K562 (cell line): ENCODE measurements around the gene YPEL3. TPM values are rescaled to one million over a fixed set of nuclear protein-coding genes. Genes with fewer than 3 reads are reported as not detected.

ENCODE experiments used
- ATAC-seq: fragments of 200-7000 bp; cut with Tn5 transposase; 3 replicates; pipeline ENCODE4 v1.9.1; 2020; ENCODE audit warnings: moderate library complexity
- BruUV-seq: library from RNA; stranded (reverse); fragments of 400-500 nt; replicated peaks from 2 replicates; lab custom pipeline; 2021; lab: Mats Ljungman, UMichigan
- CTCF ChIA-PET: fragments of 300-600 bp; formaldehyde crosslinking; extraction: SDS; loops from one replicate; lab custom pipeline; 2021; ENCODE audit warnings: low intra/inter-chr PET ratio; lab: Yijun Ruan, JAX
- POLR2A ChIA-PET: fragments of 300-600, 350-650 bp; sonication (Branson Sonifier 250); formaldehyde crosslinking; extraction: SDS; loops from one replicate; lab custom pipeline; 2021; ENCODE audit warnings: antibody characterized with exemption, inconsistent platforms; lab: Yijun Ruan, JAX
- DNase-seq, 4 experiments: peaks; one replicate each; pipeline versions ENCODE4 v3.0.0 to v3.0.0-alpha.2; 2011 to 2018; ENCODE audit warnings: low spot score in 3 of 4, mixed read lengths in 3 of 4; ENCODE audit errors: extremely low read depth in 1 of 4
- FAIRE-seq: peaks from 2 replicates; lab custom pipeline; 2011; peaks lifted over from hg19 to GRCh38; lab: Jason Lieb, UNC
- H2AFZ ChIP-seq: 2 replicates; pipeline ENCODE4 v1.6.0; 2011; ENCODE audit warnings: low read depth, low read length, control low read depth, inconsistent platforms
- H3K27ac ChIP-seq: fragments of 200-600 bp; 3 replicates; pipeline ENCODE4 v1.8.0; 2011; ENCODE audit warnings: low read depth, mild to moderate bottlenecking, control low read depth, inconsistent platforms, low read length, moderate library complexity, mixed read lengths; ENCODE audit errors: extremely low read depth
- H3K27me3 ChIP-seq, 2 experiments: fragments of 300-600 bp in 1 of 2; 2 replicates in 1 of 2; 3 replicates in 1 of 2; pipeline versions ENCODE4 v1.6.0 to v1.8.0; 2011; ENCODE audit warnings: inconsistent platforms in 2 of 2, low read length in 2 of 2, mild to moderate bottlenecking in 1 of 2, mixed read lengths in 1 of 2, moderate library complexity in 1 of 2; ENCODE audit not compliant: control insufficient read depth in 2 of 2, insufficient read depth in 2 of 2
- H3K36me3 ChIP-seq: fragments of 300-600 bp; 3 replicates; pipeline ENCODE4 v1.8.0; 2011; ENCODE audit warnings: mild to moderate bottlenecking, low read length, inconsistent platforms; ENCODE audit not compliant: control insufficient read depth, insufficient read depth
- H3K4me1 ChIP-seq, 2 experiments: fragments of 200-600 bp in 1 of 2; replicated peaks in 1 of 2; 2 replicates in 1 of 2; 3 replicates in 1 of 2; pipeline versions ENCODE4 v1.5.1 to v1.8.0; 2011; ENCODE audit warnings: inconsistent platforms in 2 of 2, low read length in 2 of 2, mild to moderate bottlenecking in 1 of 2, mixed read lengths in 1 of 2, moderate library complexity in 1 of 2; ENCODE audit not compliant: control insufficient read depth in 2 of 2, insufficient read depth in 2 of 2
- H3K4me2 ChIP-seq: 2 replicates; pipeline ENCODE4 v1.6.1; 2011; ENCODE audit warnings: low read length, control low read depth, inconsistent platforms, mixed read lengths; ENCODE audit not compliant: insufficient read depth
- H3K4me3 ChIP-seq: fragments of 200-600 bp; sonication (generic), shearing (Covaris generic); 2 replicates; pipeline ENCODE4 v1.5.1; 2016; ENCODE audit warnings: control low read depth, inconsistent platforms
- H3K79me2 ChIP-seq: fragments of 200-600 bp; 3 replicates; pipeline ENCODE4 v1.8.0; 2011; ENCODE audit warnings: low read length, inconsistent platforms; ENCODE audit not compliant: control insufficient read depth, insufficient read depth
- H3K9ac ChIP-seq, 2 experiments: 2 replicates each; pipeline versions ENCODE4 v1.6.0 to v1.6.1; 2011; ENCODE audit warnings: low read depth in 2 of 2, low read length in 2 of 2, control low read depth in 1 of 2, inconsistent platforms in 1 of 2, mild to moderate bottlenecking in 1 of 2, mixed read lengths in 1 of 2; ENCODE audit not compliant: insufficient read depth in 1 of 2
- H3K9me1 ChIP-seq: one replicate; pipeline ENCODE4 v1.6.0; 2011; ENCODE audit warnings: inconsistent platforms, mild to moderate bottlenecking, low read length, moderate library complexity; ENCODE audit not compliant: control insufficient read depth, insufficient read depth
- H3K9me3 ChIP-seq: replicated peaks from 2 replicates; pipeline ENCODE4 v1.5.1; 2011; ENCODE audit warnings: low read depth, low read length, inconsistent platforms; ENCODE audit not compliant: control insufficient read depth, insufficient read depth
- H4K20me1 ChIP-seq: replicated peaks from 2 replicates; pipeline ENCODE4 v1.6.1; 2011; ENCODE audit warnings: low read length, inconsistent platforms, mixed read lengths; ENCODE audit not compliant: control insufficient read depth, insufficient read depth
- CEBPB ChIP-seq: fragments of 450-650 bp; IDR thresholded peaks from 2 replicates; pipeline ENCODE4 v1.6.1; 2016; ENCODE audit warnings: missing genetic modification characterization, missing compliant biosample characterization
- CREB1 ChIP-seq, 2 experiments: sonication (generic) in 1 of 2; formaldehyde crosslinking in 1 of 2; IDR thresholded peaks; 2 replicates each; pipeline versions ENCODE4 v1.6.1 to v1.8.0; 2012 to 2022; ENCODE audit warnings: inconsistent platforms in 1 of 2, mild to moderate bottlenecking in 1 of 2, missing genetic modification reagents in 1 of 2, moderate library complexity in 1 of 2
- NR2C1 ChIP-seq, 2 experiments: fragments of 450-650 bp; IDR thresholded peaks; 2 replicates each; pipeline ENCODE4 v1.6.1; 2017; ENCODE audit warnings: mild to moderate bottlenecking in 2 of 2, antibody characterized with exemption in 1 of 2, inconsistent platforms in 1 of 2, missing compliant biosample characterization in 1 of 2, missing genetic modification characterization in 1 of 2
- RBFOX2 ChIP-seq: fragments of 200-400 bp; formaldehyde crosslinking; IDR thresholded peaks from 2 replicates; pipeline ENCODE4 v1.6.1; 2017; ENCODE audit warnings: low read depth, mild to moderate bottlenecking, low read length, moderate library complexity
- WGBS: fragments of 100-300 bp; shearing (Covaris generic); methylation state at CpG from one replicate; pipeline ENCODE4 v1.1.6; 2016; ENCODE audit warnings: low coverage, mixed read lengths; ENCODE audit not compliant: insufficient coverage; ENCODE audit errors: missing lambda C conversion rate; 5-methylcytosine and 5-hydroxymethylcytosine counted together
- in situ Hi-C: fragments of 300-500 bp; cut with MboI; formaldehyde crosslinking; loops from 4 replicates; pipeline ENCODE4 v1.15.0; 2018; ENCODE audit warnings: inconsistent platforms, mixed read lengths
- intact Hi-C: fragments of 100-400 bp; cut with micrococcal nuclease; formaldehyde crosslinking; loops from 2 replicates; pipeline ENCODE4 v1.14.2; 2022
- polyA plus RNA-seq, 8 experiments: library from polyadenylated mRNA; depleted of rRNA in 4 of 8; stranded (reverse) in 5 of 8; unstranded in 3 of 8; fragments of >200 nt; fragmentation: Nextera tagmentation in 2 of 8; fragmentation: Illumina TruSeq in 1 of 8; extraction: Ambion mirVana in 2 of 8; extraction: Trizol in 1 of 8; gene quantifications; 2 replicates each; pipeline versions ENCODE4 v1.2.1 to v1.2.3, GENCODE V29; 2011 to 2014; ENCODE audit warnings: inconsistent platforms in 1 of 8, missing spikeins in 1 of 8
- total RNA-seq, 7 experiments: library from RNA; depleted of rRNA in 6 of 7; stranded (reverse); fragments of >200 nt in 6 of 7; fragmentation: Illumina TruSeq in 2 of 7; extraction: Trizol in 2 of 7; gene quantifications; 2 replicates each; pipeline versions ENCODE4 v1.2.1 to v1.2.3, GENCODE V29; 2011 to 2021; ENCODE audit warnings: low replicate concordance in 1 of 7

The YPEL3 gene
- total and polyA plus RNA-seq, 9 of the 15 experiments (the other 6 are each of a cell fraction or from before 2014, with no cell fraction given), result 0.41 to 15.0 (median 2.9) TPM

GRCh38 chr16:30117768-30118167 lies 21.8 kb upstream of the YPEL3 start:
- TF ChIP-seq RBFOX2 (peak; percentile 45; the same call in 1 of the 2 replicates), CREB1 (IDR thresholded peaks at IDR 0.05) (no peak), CREB1 (CRISPR knock-in tag; IDR thresholded peaks at IDR 0.05) (no peak)
- POLR2A ChIA-PET, result interaction anchor here (0.6 to 1.1 kb wide), 2 partner anchors 58 to 542 kb away, joined by 3 read pairs; no protein-coding TSS in a partner anchor
- no peaks in the 10 kb centered on the region for H3K9me3 ChIP-seq
- H3K9ac ChIP-seq, result peak overlapping the region in 1 of 2 experiments; percentile 55; a peak in 1 of 4 replicates
- no peak for DNase-seq
- no peak overlapping the region for H3K4me3 ChIP-seq
- no peaks in the 10 kb centered on the region for H3K27me3 ChIP-seq
- no peaks in the 10 kb centered on the region for H4K20me1 ChIP-seq
- H3K4me1 ChIP-seq, result peaks cover 11 to 36% of the 10 kb centered on the region in 2 experiments; a peak in 4 of 5 replicates
- BruUV-seq, result no TSS peak
- WGBS, result 99% methylated on average over 10 of the region's 10 CpGs
- H3K79me2 ChIP-seq, result peaks cover 3% of the 10 kb centered on the region; the same call in 1 of the 3 replicates
- H3K4me2 ChIP-seq, result no peak overlapping the region
- in situ Hi-C loops, result no loop called here
- ATAC-seq, result no peak
- peaks cover 13% of the 10 kb centered on the region; the same call in 1 of the 3 replicates for H3K36me3 ChIP-seq
- CTCF ChIA-PET, result no interaction called here
- H2AFZ ChIP-seq, result no peak overlapping the region
- no peak overlapping the region for H3K27ac ChIP-seq
- peaks cover 3% of the 10 kb centered on the region for H3K9me1 ChIP-seq
- FAIRE-seq, result no peak
- intact Hi-C loops, result no loop called here

GRCh38 chr16:30116291-30117207 lies 20.5 kb upstream of the YPEL3 start:
- H3K4me3 ChIP-seq, result no peak overlapping the region
- intact Hi-C loops, result no loop called here
- no peak for ATAC-seq
- TF ChIP-seq NR2C1 (IDR thresholded peaks at IDR 0.05), result peak; percentile 54; the same call in 1 of the 2 replicates
- TF ChIP-seq NR2C1 (tag; IDR thresholded peaks at IDR 0.05), result peak; percentile 63
- TF ChIP-seq CEBPB (tag), result no peak
- TF ChIP-seq, all 486 proteins: peak for 1
- Histone ChIP-seq H3K4me2 (no peak overlapping the region), H4K20me1 (no peaks in the 10 kb centered on the region), H3K4me1 (peaks cover 13 to 34% of the 10 kb centered on the region in 2 experiments; a peak in 4 of 5 replicates), H3K9me1 (peaks cover 6% of the 10 kb centered on the region), H3K27ac (no peak overlapping the region), H3K79me2 (no peaks in the 10 kb centered on the region), H3K9me3 (no peaks in the 10 kb centered on the region), H3K9ac (0 out of 4 replicates have a peak overlapping the region, but pooled peaks of 1 of the 2 experiments have one; percentile 32), H3K27me3 (no peaks in the 10 kb centered on the region), H2AFZ (no peak overlapping the region), H3K36me3 (peaks cover 16% of the 10 kb centered on the region; the same call in 1 of the 3 replicates)
- ChIA-PET CTCF (no interaction called here), POLR2A (interaction anchor here (0.5 to 1.1 kb wide), 4 partner anchors 12 to 72 kb away, joined by 3 to 4 read pairs (median 3); no protein-coding TSS in a partner anchor)
- 81% methylated on average over 15 of the region's 16 CpGs for WGBS
- FAIRE-seq, result no peak
- in situ Hi-C loops, result no loop called here
- DNase-seq, result no peak
- BruUV-seq, result no TSS peak
